HCT116 (cell line): ENCODE data around the gene CERS5. TPM values are rescaled to one million over a fixed set of nuclear protein-coding genes. Genes with fewer than 3 reads are reported as not detected.
A peak's percentile ranks its signal among the peaks of the same experiment; 100 is the strongest.

Experiments used
- ATAC-seq: fragments of 200-7000 bp; cut with Tn5 transposase; 2 replicates; pipeline ENCODE4 v1.9.1; 2020; ENCODE audit warnings: mild to moderate bottlenecking, moderate library complexity
- BruUV-seq: library from RNA; stranded (reverse); fragments of 400-500 nt; replicated peaks from 2 replicates; lab custom pipeline; 2021; lab: Mats Ljungman, UMichigan
- CTCF ChIA-PET: fragments of 300-600 bp; sonication (Branson Sonifier 250); formaldehyde crosslinking; loops from one replicate; lab custom pipeline; 2021; ENCODE audit warnings: antibody characterized with exemption; lab: Charles Lee
- POLR2A ChIA-PET: fragments of 300-600, 350-600 bp; sonication (Branson Sonifier 250); formaldehyde crosslinking; loops from one replicate; lab custom pipeline; 2021; ENCODE audit warnings: antibody characterized with exemption; lab: Charles Lee
- RAD21 ChIA-PET, 2 experiments: fragments of 300-600 bp; sonication (Branson Sonifier 250); formaldehyde crosslinking; loops; one replicate each; lab custom pipeline; 2023; ENCODE audit warnings: low total read pairs in 2 of 2; ENCODE audit not compliant: uncharacterized antibody in 2 of 2, unreplicated experiment in 2 of 2, low non-redundant PET in 1 of 2; lab: Charles Lee
- DNase-seq: peaks from one replicate; pipeline ENCODE4 v3.0.0-alpha.2; 2010; ENCODE audit warnings: low read depth, low spot score
- H2AFZ ChIP-seq: fragments of 200-600 bp; shearing (Covaris generic), sonication (generic); 2 replicates; pipeline ENCODE4 v1.6.1; 2017; ENCODE audit warnings: low read depth, mixed run types, mixed read lengths, antibody characterized with exemption, low read length; ENCODE audit not compliant: poor library complexity, severe bottlenecking
- H3K27ac ChIP-seq: 2 replicates; pipeline ENCODE4 v1.5.1; 2012; ENCODE audit warnings: low read depth, low read length
- H3K27me3 ChIP-seq: fragments of 200-600 bp; sonication (generic); 2 replicates; pipeline ENCODE4 v1.6.1; 2016; ENCODE audit warnings: mixed run types, low read length, mixed read lengths; ENCODE audit not compliant: insufficient read depth
- H3K36me3 ChIP-seq, 2 experiments: fragments of 200-500 bp in 1 of 2; fragments of 200-600 bp in 1 of 2; sonication (Bioruptor generic) in 1 of 2; sonication (generic) in 1 of 2; 2 replicates each; pipeline versions ENCODE4 v1.5.1 to v1.6.1; 2014 to 2016; ENCODE audit warnings: low read length in 2 of 2, inconsistent platforms in 1 of 2, mixed read lengths in 1 of 2, mixed run types in 1 of 2; ENCODE audit not compliant: insufficient read depth in 2 of 2, control insufficient read depth in 1 of 2
- H3K4me1 ChIP-seq, 2 experiments: fragments of 200-600 bp in 1 of 2; sonication (generic) in 1 of 2; 2 replicates each; pipeline versions ENCODE4 v1.5.1 to v1.6.1; 2012 to 2017; ENCODE audit warnings: low read length in 2 of 2, inconsistent platforms in 1 of 2, mild to moderate bottlenecking in 1 of 2, mixed read lengths in 1 of 2, mixed run types in 1 of 2, moderate library complexity in 1 of 2; ENCODE audit not compliant: insufficient read depth in 2 of 2, control insufficient read depth in 1 of 2
- H3K4me2 ChIP-seq: fragments of 200-600 bp; sonication (generic); 2 replicates; pipeline ENCODE4 v1.6.1; 2017; ENCODE audit warnings: mixed run types, low read length, mixed read lengths
- H3K4me3 ChIP-seq, 2 experiments: fragments of 200-600 bp in 1 of 2; sonication (generic) in 1 of 2; replicated peaks in 1 of 2; 2 replicates each; pipeline ENCODE4 v1.5.1; 2011 to 2016; ENCODE audit warnings: low read length in 2 of 2, control low read depth in 1 of 2, low read depth in 1 of 2, mild to moderate bottlenecking in 1 of 2, mixed read lengths in 1 of 2, mixed run types in 1 of 2
- H3K79me2 ChIP-seq: fragments of 200-600 bp; sonication (generic); 2 replicates; pipeline ENCODE4 v1.6.1; 2017; ENCODE audit warnings: mild to moderate bottlenecking, mixed run types, low read length, moderate library complexity, mixed read lengths; ENCODE audit not compliant: insufficient read depth
- H3K9ac ChIP-seq: fragments of 200-600 bp; sonication (generic); 2 replicates; pipeline ENCODE4 v1.6.1; 2016; ENCODE audit warnings: low read length, mixed read lengths
- H3K9me2 ChIP-seq: fragments of 200-600 bp; sonication (generic), shearing (Covaris generic); 2 replicates; pipeline ENCODE4 v1.6.1; 2017; ENCODE audit warnings: mixed run types, mild to moderate bottlenecking, moderate library complexity; ENCODE audit not compliant: insufficient read depth
- H3K9me3 ChIP-seq, 2 experiments: fragments of 200-500 bp in 1 of 2; fragments of 200-600 bp in 1 of 2; sonication (Bioruptor generic) in 1 of 2; sonication (generic) in 1 of 2; 2 replicates each; pipeline ENCODE4 v1.6.1; 2014 to 2017; ENCODE audit warnings: low read length in 2 of 2, mixed read lengths in 2 of 2, inconsistent platforms in 1 of 2, low read depth in 1 of 2, mild to moderate bottlenecking in 1 of 2, mixed run types in 1 of 2, moderate library complexity in 1 of 2; ENCODE audit not compliant: control insufficient read depth in 1 of 2, insufficient read depth in 1 of 2
- H4K20me1 ChIP-seq: fragments of 200-600 bp; sonication (generic), shearing (Covaris generic); 2 replicates; pipeline ENCODE4 v1.6.1; 2017; ENCODE audit warnings: mixed run types, mild to moderate bottlenecking, moderate library complexity; ENCODE audit not compliant: insufficient read depth
- CBX3 ChIP-seq: IDR thresholded peaks from 2 replicates; pipeline ENCODE4 v1.6.1; 2012; ENCODE audit warnings: low read depth
- ELF1 ChIP-seq: IDR thresholded peaks from 2 replicates; pipeline ENCODE4 v1.6.1; 2012; ENCODE audit warnings: low read depth, borderline replicate concordance
- EZH2 ChIP-seq: fragments of 200-600 bp; sonication (generic); IDR thresholded peaks from 2 replicates; pipeline ENCODE4 v1.6.1; 2017; ENCODE audit warnings: antibody characterized with exemption, mixed run types
- EZH2phosphoT487 ChIP-seq: fragments of 200-600 bp; IDR thresholded peaks from 2 replicates; pipeline ENCODE4 v1.6.1; 2018; ENCODE audit warnings: antibody characterized with exemption, borderline replicate concordance
- FOSL1 ChIP-seq: IDR thresholded peaks from 2 replicates; pipeline ENCODE4 v1.6.1; 2012; ENCODE audit warnings: low read depth
- JUND ChIP-seq: IDR thresholded peaks from 2 replicates; pipeline ENCODE4 v1.6.1; 2012
- POLR2A ChIP-seq: IDR thresholded peaks from 2 replicates; pipeline ENCODE4 v1.7.0; 2011; ENCODE audit warnings: borderline replicate concordance; ENCODE audit not compliant: insufficient read depth, insufficient read length; ENCODE audit errors: extremely low read depth
- POLR2AphosphoS5 ChIP-seq: IDR thresholded peaks from 2 replicates; pipeline ENCODE4 v1.6.1; 2011; ENCODE audit warnings: mild to moderate bottlenecking, low read depth, low read length, moderate library complexity
- RAD21 ChIP-seq: IDR thresholded peaks from 2 replicates; pipeline ENCODE4 v1.6.1; 2012; ENCODE audit warnings: low read depth, mild to moderate bottlenecking
- SIN3A ChIP-seq: IDR thresholded peaks from 2 replicates; pipeline ENCODE4 v1.6.1; 2012; ENCODE audit warnings: low read depth
- SP1 ChIP-seq: IDR thresholded peaks from 2 replicates; pipeline ENCODE4 v1.6.1; 2012; ENCODE audit warnings: low read depth
- SRF ChIP-seq: IDR thresholded peaks from 2 replicates; pipeline ENCODE4 v1.6.1; 2012; ENCODE audit warnings: low read depth
- TCF7L2 ChIP-seq: IDR thresholded peaks from 2 replicates; pipeline ENCODE4 v1.7.0; 2011; ENCODE audit warnings: borderline replicate concordance, inconsistent platforms; ENCODE audit not compliant: insufficient read depth, insufficient read length; ENCODE audit errors: extremely low read depth
- YY1 ChIP-seq: IDR thresholded peaks from 2 replicates; pipeline ENCODE4 v1.6.1; 2011; ENCODE audit warnings: low read length, low read depth, moderate library complexity, mild to moderate bottlenecking; ENCODE audit not compliant: insufficient replicate concordance; ENCODE audit errors: extremely low read depth
- ZFX ChIP-seq: fragments of 450-650 bp; IDR thresholded peaks from 2 replicates; pipeline ENCODE4 v1.6.1; 2017
- ZNF274 ChIP-seq: fragments of 200-500 bp; sonication (Bioruptor generic); IDR thresholded peaks from 2 replicates; pipeline ENCODE4 v1.6.1; 2014; ENCODE audit warnings: mild to moderate bottlenecking, low read depth, low read length, inconsistent platforms
- intact Hi-C: fragments of 100-400 bp; cut with micrococcal nuclease; formaldehyde crosslinking; loops from 2 replicates; pipeline ENCODE4 v1.10.0; 2022
- total RNA-seq: library from RNA; stranded (reverse); gene quantifications from one replicate; pipeline ENCODE4 v1.2.1, GENCODE V29; 2021; ENCODE audit not compliant: unreplicated experiment
- TF ChIP-seq, protein P1 (sequence below): IDR thresholded peaks from 2 replicates; pipeline ENCODE4 v1.6.1; 2011; ENCODE audit warnings: mild to moderate bottlenecking, low read length, moderate library complexity; ENCODE audit not compliant: insufficient replicate concordance; ENCODE audit errors: extremely low read depth
- TF ChIP-seq, protein P2 (sequence below): IDR thresholded peaks from 2 replicates; pipeline ENCODE4 v1.6.1; 2012

CERS5 gene
- total RNA-seq, 1 experiment from 2014 or later, result 33.4 TPM

DNA sequence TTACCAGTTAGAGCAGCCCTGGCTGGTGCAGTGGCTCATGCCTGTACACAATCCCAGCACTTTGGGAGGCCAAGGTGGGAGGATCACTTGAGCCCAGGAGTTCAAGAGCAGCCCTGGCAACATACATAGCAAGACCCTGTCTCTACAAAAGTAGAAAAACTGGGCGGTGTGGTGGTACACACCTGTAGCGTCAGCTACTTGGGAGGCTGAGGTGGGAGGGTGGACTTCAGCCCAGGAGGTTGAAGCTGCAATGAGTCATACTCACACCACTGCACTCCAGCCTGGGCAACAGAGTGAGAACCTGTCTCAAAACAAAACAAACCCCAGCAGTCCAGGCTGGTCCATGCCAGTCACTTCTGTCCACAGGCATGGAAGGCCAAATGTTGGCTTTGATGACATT lies 47.8 kb downstream of the CERS5 start:
- Histone ChIP-seq H3K36me3 (peaks cover 0 to 13% of the 10 kb centered on the region in 2 experiments; a peak in 2 of 4 replicates), H3K4me1 (no peaks in the 10 kb centered on the region), H2AFZ (no peak overlapping the region), H3K27ac (no peak overlapping the region), H3K4me3 (no peak overlapping the region), H3K9ac (no peak overlapping the region), H3K4me2 (no peak overlapping the region), H3K9me2 (no peaks in the 10 kb centered on the region), H3K79me2 (peaks cover 38% of the 10 kb centered on the region), H3K9me3 (no peaks in the 10 kb centered on the region), H4K20me1 (no peaks in the 10 kb centered on the region), H3K27me3 (no peaks in the 10 kb centered on the region)
- ATAC-seq (peak; percentile 42; the same call in 1 of the 2 replicates), DNase-seq (no peak)
- no TSS peak for BruUV-seq
- TF ChIP-seq FOSL1 (no peak), CBX3 (no peak), RAD21 (no peak), SIN3A (no peak), SP1 (no peak), YY1 (no peak), TCF7L2 (no peak), EZH2phosphoT487 (no peak), ZNF274 (no peak), ELF1 (no peak), POLR2A (no peak), POLR2AphosphoS5 (no peak), JUND (no peak), SRF (no peak), ZFX (no peak), EZH2 (no peak)
- TF ChIP-seq, protein P1, sequence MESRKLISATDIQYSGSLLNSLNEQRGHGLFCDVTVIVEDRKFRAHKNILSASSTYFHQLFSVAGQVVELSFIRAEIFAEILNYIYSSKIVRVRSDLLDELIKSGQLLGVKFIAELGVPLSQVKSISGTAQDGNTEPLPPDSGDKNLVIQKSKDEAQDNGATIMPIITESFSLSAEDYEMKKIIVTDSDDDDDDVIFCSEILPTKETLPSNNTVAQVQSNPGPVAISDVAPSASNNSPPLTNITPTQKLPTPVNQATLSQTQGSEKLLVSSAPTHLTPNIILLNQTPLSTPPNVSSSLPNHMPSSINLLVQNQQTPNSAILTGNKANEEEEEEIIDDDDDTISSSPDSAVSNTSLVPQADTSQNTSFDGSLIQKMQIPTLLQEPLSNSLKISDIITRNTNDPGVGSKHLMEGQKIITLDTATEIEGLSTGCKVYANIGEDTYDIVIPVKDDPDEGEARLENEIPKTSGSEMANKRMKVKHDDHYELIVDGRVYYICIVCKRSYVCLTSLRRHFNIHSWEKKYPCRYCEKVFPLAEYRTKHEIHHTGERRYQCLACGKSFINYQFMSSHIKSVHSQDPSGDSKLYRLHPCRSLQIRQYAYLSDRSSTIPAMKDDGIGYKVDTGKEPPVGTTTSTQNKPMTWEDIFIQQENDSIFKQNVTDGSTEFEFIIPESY, result no peak
- TF ChIP-seq, protein P2, sequence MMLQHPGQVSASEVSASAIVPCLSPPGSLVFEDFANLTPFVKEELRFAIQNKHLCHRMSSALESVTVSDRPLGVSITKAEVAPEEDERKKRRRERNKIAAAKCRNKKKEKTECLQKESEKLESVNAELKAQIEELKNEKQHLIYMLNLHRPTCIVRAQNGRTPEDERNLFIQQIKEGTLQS, result no peak
- ChIA-PET POLR2A (no interaction called here), CTCF (no interaction called here), RAD21 (no interaction called here)
- intact Hi-C loops, result no loop called here
